Measurements from ENCODE around the gene CD300LD.

CD300LD gene

DNA sequence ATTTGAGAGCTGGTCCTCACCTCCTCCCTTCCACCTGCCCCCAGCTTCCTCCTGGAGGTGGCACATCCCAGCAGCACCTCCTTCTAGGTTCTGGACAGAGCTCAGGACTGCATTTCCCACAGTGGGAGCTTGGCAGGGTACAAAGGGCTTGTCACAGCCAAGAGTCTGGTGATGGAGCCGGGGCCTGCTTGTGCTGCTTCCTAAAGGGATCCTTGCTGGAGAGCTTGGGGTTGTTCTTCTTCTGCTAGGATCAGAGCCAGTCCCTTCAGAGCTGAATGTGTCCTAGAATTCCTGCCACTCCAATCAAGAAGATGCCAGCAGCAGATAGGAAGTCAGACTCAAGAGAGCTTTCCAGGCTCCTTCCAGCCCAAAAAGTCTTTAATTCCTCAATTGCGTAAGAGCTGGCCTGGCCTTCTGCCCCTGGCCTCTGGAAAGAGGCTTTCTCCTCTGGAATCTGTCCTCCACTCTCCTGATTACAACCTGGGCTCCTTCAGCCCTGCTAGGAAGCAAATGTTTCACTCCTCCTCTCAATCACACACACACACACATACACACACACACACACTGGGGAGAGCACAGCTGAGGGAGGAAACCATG is 27.1 kb upstream of the CD300LD start:
- H3K36me3 ChIP-seq (ENCODE audit: insufficient read depth, low read length) = no peaks in the 10 kb centered on the region
- TF ChIP-seq EZH2 (IDR thresholded peaks at IDR 0.05; ENCODE audit: borderline replicate concordance, low read length) = no peak
- TF ChIP-seq, protein P1, sequence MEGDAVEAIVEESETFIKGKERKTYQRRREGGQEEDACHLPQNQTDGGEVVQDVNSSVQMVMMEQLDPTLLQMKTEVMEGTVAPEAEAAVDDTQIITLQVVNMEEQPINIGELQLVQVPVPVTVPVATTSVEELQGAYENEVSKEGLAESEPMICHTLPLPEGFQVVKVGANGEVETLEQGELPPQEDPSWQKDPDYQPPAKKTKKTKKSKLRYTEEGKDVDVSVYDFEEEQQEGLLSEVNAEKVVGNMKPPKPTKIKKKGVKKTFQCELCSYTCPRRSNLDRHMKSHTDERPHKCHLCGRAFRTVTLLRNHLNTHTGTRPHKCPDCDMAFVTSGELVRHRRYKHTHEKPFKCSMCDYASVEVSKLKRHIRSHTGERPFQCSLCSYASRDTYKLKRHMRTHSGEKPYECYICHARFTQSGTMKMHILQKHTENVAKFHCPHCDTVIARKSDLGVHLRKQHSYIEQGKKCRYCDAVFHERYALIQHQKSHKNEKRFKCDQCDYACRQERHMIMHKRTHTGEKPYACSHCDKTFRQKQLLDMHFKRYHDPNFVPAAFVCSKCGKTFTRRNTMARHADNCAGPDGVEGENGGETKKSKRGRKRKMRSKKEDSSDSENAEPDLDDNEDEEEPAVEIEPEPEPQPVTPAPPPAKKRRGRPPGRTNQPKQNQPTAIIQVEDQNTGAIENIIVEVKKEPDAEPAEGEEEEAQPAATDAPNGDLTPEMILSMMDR (IDR thresholded peaks at IDR 0.05; ENCODE audit: low read length) = no peak
- no peak overlapping the region for H3K4me2 ChIP-seq (ENCODE audit: low read length)
- no peaks in the 10 kb centered on the region for H3K27me3 ChIP-seq (ENCODE audit: insufficient read depth, low read length)
- no peak overlapping the region for H2AFZ ChIP-seq (ENCODE audit: low read length)
- no peaks in the 10 kb centered on the region for H3K9me3 ChIP-seq (ENCODE audit: low read length)
- no peak overlapping the region for H3K4me3 ChIP-seq (ENCODE audit: low read depth, low read length, poor library complexity, severe bottlenecking)
- H3F3A ChIP-seq (ENCODE audit: insufficient read depth, low read length) = no peaks in the 10 kb centered on the region
- H3K27ac ChIP-seq (ENCODE audit: low read depth, low read length, poor library complexity, severe bottlenecking) = no peak overlapping the region
- no peak overlapping the region for H3K9ac ChIP-seq (ENCODE audit: low read length)
- H3K4me1 ChIP-seq (ENCODE audit: insufficient read depth, low read length, severe bottlenecking) = no peaks in the 10 kb centered on the region
- H4K20me1 ChIP-seq (ENCODE audit: insufficient read depth, low read length) = no peaks in the 10 kb centered on the region
- no peaks in the 10 kb centered on the region for H3K9me2 ChIP-seq (ENCODE audit: low read depth, low read length)
- no peaks in the 10 kb centered on the region for H3K79me2 ChIP-seq (ENCODE audit: insufficient read depth, low read length)

DNA sequence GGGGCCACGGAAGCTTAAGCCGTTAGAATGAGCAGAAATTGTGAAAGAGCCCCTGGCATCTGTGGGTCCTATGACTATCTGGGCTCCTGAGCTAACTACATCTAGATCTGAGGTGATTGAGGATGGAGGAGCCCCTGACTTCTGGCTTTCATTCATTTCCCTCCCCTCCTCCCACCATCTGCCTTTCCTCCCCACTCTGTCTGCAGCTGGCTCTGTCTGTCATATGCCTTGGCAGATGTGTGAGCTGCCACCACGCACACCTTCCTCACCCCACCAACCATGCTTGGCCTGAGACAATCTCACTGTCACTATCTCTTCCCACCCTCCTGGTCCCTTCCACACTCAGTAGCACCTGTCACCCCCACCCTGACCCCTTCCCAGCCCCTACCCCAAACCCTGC is 26.4 kb upstream of the CD300LD start:
- Histone ChIP-seq H3K9me3 (ENCODE audit: low read length) (no peaks in the 10 kb centered on the region), H2AFZ (ENCODE audit: low read length) (no peak overlapping the region), H3K27me3 (ENCODE audit: insufficient read depth, low read length) (no peaks in the 10 kb centered on the region), H3F3A (ENCODE audit: insufficient read depth, low read length) (no peaks in the 10 kb centered on the region), H3K9me2 (ENCODE audit: low read depth, low read length) (no peaks in the 10 kb centered on the region), H4K20me1 (ENCODE audit: insufficient read depth, low read length) (no peaks in the 10 kb centered on the region), H3K79me2 (ENCODE audit: insufficient read depth, low read length) (no peaks in the 10 kb centered on the region), H3K4me1 (ENCODE audit: insufficient read depth, low read length, severe bottlenecking) (no peaks in the 10 kb centered on the region), H3K36me3 (ENCODE audit: insufficient read depth, low read length) (no peaks in the 10 kb centered on the region), H3K27ac (ENCODE audit: low read depth, low read length, poor library complexity, severe bottlenecking) (no peak overlapping the region), H3K4me2 (ENCODE audit: low read length) (no peak overlapping the region), H3K4me3 (ENCODE audit: low read depth, low read length, poor library complexity, severe bottlenecking) (no peak overlapping the region), H3K9ac (ENCODE audit: low read length) (no peak overlapping the region)
- no peak for TF ChIP-seq EZH2 (IDR thresholded peaks at IDR 0.05; ENCODE audit: borderline replicate concordance, low read length)
- TF ChIP-seq, protein P1 (IDR thresholded peaks at IDR 0.05; ENCODE audit: low read length) = no peak

DNA sequence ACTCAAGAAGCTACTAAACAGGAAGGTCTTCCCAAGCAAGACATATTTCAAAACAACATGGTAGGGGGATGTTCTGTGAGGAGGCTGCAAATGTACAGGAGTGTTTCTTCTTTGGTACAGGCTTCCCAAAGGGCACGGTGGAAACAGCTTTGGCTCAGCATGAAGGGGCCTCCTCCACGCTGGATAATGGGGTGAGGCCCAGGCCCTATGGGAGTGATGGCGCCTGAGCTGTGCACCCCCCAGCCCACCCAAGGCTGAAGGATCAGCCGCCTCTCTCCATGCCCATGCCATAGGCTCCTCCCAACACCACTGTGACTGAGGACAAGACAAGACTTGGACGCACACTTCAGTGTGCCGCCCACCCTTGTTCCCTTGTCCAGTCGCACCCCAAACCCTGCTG is 24.6 kb upstream of the CD300LD start:
- H3K36me3 ChIP-seq (ENCODE audit: insufficient read depth, low read length) = no peaks in the 10 kb centered on the region
- no peaks in the 10 kb centered on the region for H3K79me2 ChIP-seq (ENCODE audit: insufficient read depth, low read length)
- no peaks in the 10 kb centered on the region for H3K4me1 ChIP-seq (ENCODE audit: insufficient read depth, low read length, severe bottlenecking)
- no peaks in the 10 kb centered on the region for H3K27me3 ChIP-seq (ENCODE audit: insufficient read depth, low read length)
- no peaks in the 10 kb centered on the region for H3F3A ChIP-seq (ENCODE audit: insufficient read depth, low read length)
- TF ChIP-seq EZH2 (IDR thresholded peaks at IDR 0.05; ENCODE audit: borderline replicate concordance, low read length) = no peak
- TF ChIP-seq, protein P1 (IDR thresholded peaks at IDR 0.05; ENCODE audit: low read length) = no peak
- H3K9me3 ChIP-seq (ENCODE audit: low read length) = no peaks in the 10 kb centered on the region
- no peaks in the 10 kb centered on the region for H3K9me2 ChIP-seq (ENCODE audit: low read depth, low read length)
- H4K20me1 ChIP-seq (ENCODE audit: insufficient read depth, low read length) = no peaks in the 10 kb centered on the region
- H3K4me2 ChIP-seq (ENCODE audit: low read length) = no peak overlapping the region
- H2AFZ ChIP-seq (ENCODE audit: low read length) = no peak overlapping the region
- H3K4me3 ChIP-seq (ENCODE audit: low read depth, low read length, poor library complexity, severe bottlenecking) = no peak overlapping the region
- H3K27ac ChIP-seq (ENCODE audit: low read depth, low read length, poor library complexity, severe bottlenecking) = no peak overlapping the region
- no peak overlapping the region for H3K9ac ChIP-seq (ENCODE audit: low read length)
